SK-N-SH (cell line): ENCODE results near the gene CHMP1B.

Source experiments
- FOSL2 ChIP-seq: IDR thresholded peaks from 2 replicates; pipeline ENCODE4 v1.4.0; 2012; ENCODE audit warnings: low read depth, mild to moderate bottlenecking, moderate library complexity, borderline replicate concordance
- TF ChIP-seq, protein P1 (sequence below): fragments of 200-600 bp; sonication (generic); IDR thresholded peaks from 2 replicates; pipeline ENCODE4 v1.6.1; 2017; ENCODE audit warnings: antibody characterized with exemption, mild to moderate bottlenecking, moderate library complexity

DNA sequence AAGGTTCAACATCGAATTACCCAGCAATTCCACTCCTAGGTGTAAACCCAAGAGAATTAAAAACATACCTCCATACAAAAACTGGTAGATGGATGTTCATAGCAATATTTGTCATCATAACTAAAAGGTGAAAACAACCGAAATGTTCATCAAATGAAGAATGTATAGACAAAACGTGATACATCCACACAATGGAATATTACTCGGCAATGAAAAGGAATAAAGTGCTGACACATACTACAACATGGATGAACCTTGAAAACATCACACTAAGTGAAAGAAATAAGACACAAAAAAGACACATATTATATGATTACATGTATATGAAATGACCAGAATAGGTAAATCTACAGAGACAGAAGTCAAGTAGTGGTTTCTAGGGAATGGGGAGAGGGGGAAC lies 20.6 kb upstream of the CHMP1B start:
- TF ChIP-seq FOSL2: no peak
- TF ChIP-seq, protein P1, sequence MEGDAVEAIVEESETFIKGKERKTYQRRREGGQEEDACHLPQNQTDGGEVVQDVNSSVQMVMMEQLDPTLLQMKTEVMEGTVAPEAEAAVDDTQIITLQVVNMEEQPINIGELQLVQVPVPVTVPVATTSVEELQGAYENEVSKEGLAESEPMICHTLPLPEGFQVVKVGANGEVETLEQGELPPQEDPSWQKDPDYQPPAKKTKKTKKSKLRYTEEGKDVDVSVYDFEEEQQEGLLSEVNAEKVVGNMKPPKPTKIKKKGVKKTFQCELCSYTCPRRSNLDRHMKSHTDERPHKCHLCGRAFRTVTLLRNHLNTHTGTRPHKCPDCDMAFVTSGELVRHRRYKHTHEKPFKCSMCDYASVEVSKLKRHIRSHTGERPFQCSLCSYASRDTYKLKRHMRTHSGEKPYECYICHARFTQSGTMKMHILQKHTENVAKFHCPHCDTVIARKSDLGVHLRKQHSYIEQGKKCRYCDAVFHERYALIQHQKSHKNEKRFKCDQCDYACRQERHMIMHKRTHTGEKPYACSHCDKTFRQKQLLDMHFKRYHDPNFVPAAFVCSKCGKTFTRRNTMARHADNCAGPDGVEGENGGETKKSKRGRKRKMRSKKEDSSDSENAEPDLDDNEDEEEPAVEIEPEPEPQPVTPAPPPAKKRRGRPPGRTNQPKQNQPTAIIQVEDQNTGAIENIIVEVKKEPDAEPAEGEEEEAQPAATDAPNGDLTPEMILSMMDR: no peak
